ENCODE results near the gene RTP3. TPM values are rescaled to one million over a fixed set of nuclear protein-coding genes. Genes with fewer than 3 reads are reported as not detected.

RTP3 gene
- polyA plus RNA-seq (2011; rRNA removed) (not detected in 2 replicates), polyA minus RNA-seq (2011; rRNA and poly(A)+ RNA removed) (not detected in 2 replicates)

DNA sequence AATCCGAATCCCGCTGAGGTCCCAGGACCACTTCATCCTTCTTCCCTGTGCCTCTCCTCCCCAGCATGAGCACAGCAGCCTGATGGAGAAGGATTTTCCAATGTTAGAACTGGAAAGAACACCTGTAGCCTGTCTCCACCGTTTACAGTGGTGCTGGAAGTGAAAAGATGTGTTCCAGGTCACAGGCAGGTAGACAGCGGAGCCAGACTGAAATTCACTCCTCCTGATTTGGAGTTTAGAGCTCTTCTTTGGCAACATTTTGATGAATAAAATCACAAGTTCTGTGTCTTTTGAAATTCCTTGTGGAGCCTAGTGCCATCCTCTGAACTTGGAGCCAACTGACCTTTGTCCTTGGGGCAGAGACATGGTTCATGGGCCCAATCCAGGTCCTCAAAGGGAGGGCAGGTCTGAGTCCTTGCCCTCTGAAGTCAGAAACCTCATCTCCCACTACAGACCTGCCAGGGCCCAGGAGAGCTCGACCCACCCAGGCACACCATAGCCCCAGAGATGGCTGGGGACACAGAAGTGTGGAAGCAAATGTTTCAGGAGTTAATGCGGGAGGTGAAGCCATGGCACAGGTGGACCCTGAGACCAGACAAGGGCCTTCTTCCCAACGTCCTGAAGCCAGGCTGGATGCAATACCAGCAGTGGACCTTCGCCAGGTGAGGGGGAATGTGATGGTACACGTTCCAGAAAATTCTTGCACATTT lies at the start of gene RTP3:
Gene RTP3, plus strand, starts transcription at position 421 of the 710 bp plus-strand sequence. Its CDS starts 87 bp downstream, at position 508.
- ChIA-PET POLR2A (no interaction called here), CTCF (interaction anchor here (1.0 to 6.2 kb wide), 3 partner anchors 9 to 61 kb away, joined by 3 to 49 read pairs (median 14); no protein-coding TSS in a partner anchor)
- DNase-seq (ENCODE audit: low read depth): no peak
- Histone ChIP-seq H3K36me3 (ENCODE audit: control insufficient read depth, insufficient read depth, low read length) (no peaks in the 10 kb centered on the region), H3K4me3 (ENCODE audit: low read depth, low read length) (no peak within 1 kb of the TSS), H3K27me3 (ENCODE audit: control insufficient read depth, insufficient read depth, low read length) (no peaks in the 10 kb centered on the region)
- TF ChIP-seq CTCF (IDR thresholded peaks at IDR 0.05; ENCODE audit: insufficient read depth, low read depth, low read length): no peak

GRCh38 chr3:46448721-46449120 lies 49.1 kb upstream of the RTP3 start:
- CTCF ChIA-PET: interaction anchor here (0.9 to 1.3 kb wide), 3 partner anchors 49 to 243 kb away, joined by 3 read pairs; partner anchors contain the start of gene CCR5
- DNase-seq (ENCODE audit: low read depth): no peak

GRCh38 chr3:46449755-46450552 lies 47.8 kb upstream of the RTP3 start:
- TF ChIP-seq CTCF (IDR thresholded peaks at IDR 0.05; ENCODE audit: insufficient read depth, low read depth, low read length): peak; percentile 59
- no peak for DNase-seq (ENCODE audit: low read depth)
- H3K4me3 ChIP-seq (ENCODE audit: low read depth, low read length): no peak overlapping the region
- H3K27me3 ChIP-seq (ENCODE audit: control insufficient read depth, insufficient read depth, low read length): peaks cover 9% of the 10 kb centered on the region
- POLR2A ChIA-PET: no interaction called here
- CTCF ChIA-PET: interaction anchor here (0.6 to 2.1 kb wide), 13 partner anchors 10 to 416 kb away, joined by 3 to 12 read pairs (median 4); partner anchors contain the start of gene CCR5
- H3K36me3 ChIP-seq (ENCODE audit: control insufficient read depth, insufficient read depth, low read length): no peaks in the 10 kb centered on the region

More at GRCh38 chr3:46448721-46449120, 49.1 kb upstream of the RTP3 start:
- H3K27me3 ChIP-seq (ENCODE audit: control insufficient read depth, insufficient read depth, low read length): peaks cover 7% of the 10 kb centered on the region
- no peak overlapping the region for H3K4me3 ChIP-seq (ENCODE audit: low read depth, low read length)
- POLR2A ChIA-PET: no interaction called here
- no peak for TF ChIP-seq CTCF (IDR thresholded peaks at IDR 0.05; ENCODE audit: insufficient read depth, low read depth, low read length)
- H3K36me3 ChIP-seq (ENCODE audit: control insufficient read depth, insufficient read depth, low read length): no peaks in the 10 kb centered on the region

GRCh38 chr3:46453526-46454208 lies 44.1 kb upstream of the RTP3 start:
- no peak for TF ChIP-seq CTCF (IDR thresholded peaks at IDR 0.05; ENCODE audit: insufficient read depth, low read depth, low read length)
- Histone ChIP-seq H3K27me3 (ENCODE audit: control insufficient read depth, insufficient read depth, low read length) (peaks cover 11% of the 10 kb centered on the region), H3K36me3 (ENCODE audit: control insufficient read depth, insufficient read depth, low read length) (no peaks in the 10 kb centered on the region), H3K4me3 (ENCODE audit: low read depth, low read length) (no peak overlapping the region)
- POLR2A ChIA-PET: no interaction called here
- CTCF ChIA-PET: interaction anchor here (0.8 to 1.6 kb wide), 2 partner anchors 8 to 176 kb away, joined by 3 to 5 read pairs; no protein-coding TSS in a partner anchor
- no peak for DNase-seq (ENCODE audit: low read depth)

All from BJ (cell line).